H9 (cell line): ENCODE measurements around the gene DLG2. TPM values are rescaled to one million over a fixed set of nuclear protein-coding genes. Genes with fewer than 3 reads are reported as not detected.

ENCODE experiments used
- DNase-seq: peaks from one replicate; pipeline ENCODE4 v3.0.0-alpha.2; 2017
- H2AFZ ChIP-seq: one replicate; pipeline ENCODE4 v1.6.1; 2013; ENCODE audit warnings: mild to moderate bottlenecking, low read length, control low read depth, moderate library complexity
- H2AK5ac ChIP-seq: 2 replicates; pipeline ENCODE4 v1.6.1; 2013; ENCODE audit warnings: low read length, control low read depth, mixed read lengths; ENCODE audit not compliant: insufficient read length
- H2BK120ac ChIP-seq: one replicate; pipeline ENCODE4 v1.6.1; 2013; ENCODE audit warnings: low read depth, mild to moderate bottlenecking, low read length, control low read depth, inconsistent platforms; ENCODE audit not compliant: poor library complexity, severe bottlenecking
- H2BK12ac ChIP-seq: 2 replicates; pipeline ENCODE4 v1.6.1; 2013; ENCODE audit warnings: low read length, control low read depth, mixed read lengths, low read depth; ENCODE audit not compliant: insufficient read length
- H2BK15ac ChIP-seq: 2 replicates; pipeline ENCODE4 v1.6.1; 2013; ENCODE audit warnings: low read depth, low read length, control low read depth
- H2BK20ac ChIP-seq: one replicate; pipeline ENCODE4 v1.6.1; 2013; ENCODE audit warnings: low read depth, mild to moderate bottlenecking, low read length, control low read depth, inconsistent platforms; ENCODE audit not compliant: poor library complexity, severe bottlenecking
- H2BK5ac ChIP-seq: 2 replicates; pipeline ENCODE4 v1.6.1; 2013; ENCODE audit warnings: low read length, control low read depth, mixed read lengths; ENCODE audit not compliant: insufficient read length
- H3K14ac ChIP-seq: 2 replicates; pipeline ENCODE4 v1.6.1; 2013; ENCODE audit warnings: low read length, control low read depth; ENCODE audit not compliant: insufficient read depth
- H3K18ac ChIP-seq: 2 replicates; pipeline ENCODE4 v1.6.1; 2013; ENCODE audit warnings: low read depth, mild to moderate bottlenecking, mixed read lengths, low read length, control low read depth; ENCODE audit not compliant: insufficient read length
- H3K23ac ChIP-seq: 2 replicates; pipeline ENCODE4 v1.6.1; 2013; ENCODE audit warnings: low read length, control low read depth, mixed read lengths, low read depth; ENCODE audit not compliant: insufficient read length
- H3K23me2 ChIP-seq: 2 replicates; pipeline ENCODE4 v1.6.1; 2013; ENCODE audit warnings: low read depth, mild to moderate bottlenecking, mixed read lengths, low read length, control low read depth; ENCODE audit not compliant: insufficient read length, poor library complexity, severe bottlenecking
- H3K27ac ChIP-seq: 2 replicates; pipeline ENCODE4 v1.5.1; 2013; ENCODE audit warnings: low read length, control low read depth, mixed read lengths, low read depth; ENCODE audit not compliant: insufficient read length
- H3K27me3 ChIP-seq: 2 replicates; pipeline ENCODE4 v1.6.1; 2013; ENCODE audit warnings: low read length, control low read depth, inconsistent platforms; ENCODE audit not compliant: insufficient read depth
- H3K4ac ChIP-seq: 2 replicates; pipeline ENCODE4 v1.6.1; 2013; ENCODE audit warnings: low read depth, mild to moderate bottlenecking, control low read depth, inconsistent platforms, low read length, moderate library complexity
- H3K4me1 ChIP-seq: 2 replicates; pipeline ENCODE4 v1.6.1; 2013; ENCODE audit warnings: low read length, control low read depth, inconsistent platforms; ENCODE audit not compliant: insufficient read depth
- H3K4me2 ChIP-seq: 2 replicates; pipeline ENCODE4 v1.6.1; 2013; ENCODE audit warnings: low read length, control low read depth, mixed read lengths; ENCODE audit not compliant: insufficient read length, insufficient read depth
- H3K56ac ChIP-seq: 2 replicates; pipeline ENCODE4 v1.6.1; 2013; ENCODE audit warnings: low read depth, mild to moderate bottlenecking, mixed read lengths, low read length, control low read depth; ENCODE audit not compliant: insufficient read length
- H3K79me1 ChIP-seq: 2 replicates; pipeline ENCODE4 v1.6.1; 2013; ENCODE audit warnings: low read depth, mild to moderate bottlenecking, moderate library complexity, low read length, control low read depth, inconsistent platforms; ENCODE audit not compliant: insufficient read depth, poor library complexity, severe bottlenecking
- H3K79me2 ChIP-seq: 2 replicates; pipeline ENCODE4 v1.6.1; 2013; ENCODE audit warnings: low read length, control low read depth, inconsistent platforms; ENCODE audit not compliant: insufficient read depth
- H3K9ac ChIP-seq: 2 replicates; pipeline ENCODE4 v1.6.1; 2013; ENCODE audit warnings: low read length, control low read depth, mixed read lengths; ENCODE audit not compliant: insufficient read length; ENCODE audit errors: extremely low read depth
- H3K9me3 ChIP-seq: one replicate; pipeline ENCODE4 v1.6.1; 2013; ENCODE audit warnings: low read depth, low read length, inconsistent platforms; ENCODE audit not compliant: control insufficient read depth
- H3T11ph ChIP-seq: one replicate; pipeline ENCODE4 v1.6.1; 2013; ENCODE audit warnings: mild to moderate bottlenecking, low read length, control low read depth, inconsistent platforms
- H4K20me1 ChIP-seq: one replicate; pipeline ENCODE4 v1.6.1; 2013; ENCODE audit not compliant: control insufficient read depth, insufficient read length, insufficient read depth
- H4K5ac ChIP-seq: 2 replicates; pipeline ENCODE4 v1.6.1; 2013; ENCODE audit warnings: low read depth, mild to moderate bottlenecking, mixed read lengths, low read length, control low read depth; ENCODE audit not compliant: insufficient read length
- H4K8ac ChIP-seq: replicated peaks from 2 replicates; pipeline ENCODE4 v1.6.1; 2013; ENCODE audit warnings: low read length, control low read depth, mixed read lengths, low read depth; ENCODE audit not compliant: insufficient read length
- H4K91ac ChIP-seq: 2 replicates; pipeline ENCODE4 v1.6.1; 2013; ENCODE audit warnings: low read depth, mild to moderate bottlenecking, moderate library complexity, mixed read lengths, low read length, control low read depth; ENCODE audit not compliant: insufficient read length
- H3K27ac Mint-ChIP-seq, 3 experiments: 2 replicates in 2 of 3; 3 replicates in 1 of 3; pipeline ENCODE4 v1.8.0; 2020 to 2021; ENCODE audit warnings: mixed read lengths in 3 of 3, mild to moderate bottlenecking in 1 of 3, moderate library complexity in 1 of 3
- H3K27me3 Mint-ChIP-seq: 2 replicates; pipeline ENCODE4 v1.8.0; 2021; ENCODE audit warnings: low read depth, mild to moderate bottlenecking, moderate library complexity, mixed read lengths
- H3K36me3 Mint-ChIP-seq, 3 experiments: 2 replicates in 2 of 3; 3 replicates in 1 of 3; pipeline ENCODE4 v1.8.0; 2020 to 2021; ENCODE audit warnings: low read depth in 3 of 3, mixed read lengths in 3 of 3; ENCODE audit not compliant: insufficient read depth in 1 of 3
- H3K4me1 Mint-ChIP-seq, 2 experiments: 2 replicates each; pipeline ENCODE4 v1.8.0; 2020; ENCODE audit warnings: mixed read lengths in 2 of 2
- H3K4me3 Mint-ChIP-seq, 2 experiments: 2 replicates in 1 of 2; 3 replicates in 1 of 2; pipeline ENCODE4 v1.8.0; 2020 to 2021; ENCODE audit warnings: mild to moderate bottlenecking in 2 of 2, mixed read lengths in 2 of 2, moderate library complexity in 1 of 2
- H3K9me3 Mint-ChIP-seq, 2 experiments: 2 replicates in 1 of 2; 3 replicates in 1 of 2; pipeline ENCODE4 v1.8.0; 2020; ENCODE audit warnings: mild to moderate bottlenecking in 2 of 2, mixed read lengths in 2 of 2, moderate library complexity in 1 of 2
- CTCF ChIP-seq: fragments of 200-600 bp; sonication (generic); conservative IDR thresholded peaks from 3 replicates; pipeline ENCODE4 v1.8.0; 2021; ENCODE audit warnings: antibody characterized with exemption, mild to moderate bottlenecking
- WGBS: extraction: QIAGEN DNeasy Blood & Tissue Kit; methylation state at CpG from one replicate; pipeline ENCODE4 v1.1.7; 2013; ENCODE audit warnings: missing lambda C conversion rate, low lambda C conversion rate, mixed read lengths; ENCODE audit not compliant: insufficient read length; ENCODE audit errors: extremely low coverage; 5-methylcytosine and 5-hydroxymethylcytosine counted together
- total RNA-seq: library from RNA; stranded (reverse); gene quantifications from 2 replicates; pipeline ENCODE4 v1.2.1, GENCODE V29; 2021

DLG2 gene
- total RNA-seq, 1 experiment from 2014 or later: 8.0 TPM

- Histone ChIP-seq H2BK12ac (no peak overlapping the region), H3K23ac (no peak overlapping the region), H2BK15ac (no peak overlapping the region), H3K4ac (no peak overlapping the region), H3K4me1 (no peaks in the 10 kb centered on the region), H3K14ac (no peak overlapping the region), H4K5ac (no peak overlapping the region), H2BK20ac (no peak overlapping the region), H2AK5ac (no peak overlapping the region), H3K4me2 (no peak overlapping the region), H4K8ac (no peak overlapping the region), H3K79me2 (no peaks in the 10 kb centered on the region), H4K91ac (no peak overlapping the region), H3K23me2 (no peaks in the 10 kb centered on the region), H3K9me3 (no peaks in the 10 kb centered on the region), H3K27me3 (no peaks in the 10 kb centered on the region), H3K79me1 (no peaks in the 10 kb centered on the region), H4K20me1 (no peaks in the 10 kb centered on the region), H2BK5ac (no peak overlapping the region), H2BK120ac (no peak overlapping the region), H3K27ac (no peak overlapping the region), H2AFZ (no peak overlapping the region), H3K9ac (no peak overlapping the region), H3K56ac (no peak overlapping the region), H3K18ac (no peak overlapping the region), H3T11ph (no peak overlapping the region)
- no peak for TF ChIP-seq CTCF
- Mint-ChIP-seq H3K27ac (no peak overlapping the region; a peak in 1 of 7 replicates), H3K36me3 (0 out of 7 replicates have a peak, but pooled peaks cover 0 to under 1% (median 0%) of the 10 kb centered on the region in 3 experiments), H3K9me3 (peaks cover 5 to 9% of the 10 kb centered on the region in 2 experiments; a peak in 4 of 5 replicates), H3K4me3 (no peak overlapping the region), H3K4me1 (no peaks in the 10 kb centered on the region), H3K27me3 (no peaks in the 10 kb centered on the region)
- WGBS: no CpG with 5 or more reads among the region's 1 CpG
- DNase-seq: no peak
Observed at GRCh38 chr11:84044706-84045105, 1582.4 kb downstream of the DLG2 start.
